Activated CD4-positive, alpha-beta memory T cell treated with anti-CD3 and anti-CD28 coated beads for 36 hours (primary cell): ENCODE data around the gene MLEC. TPM values are rescaled to one million over a fixed set of nuclear protein-coding genes. Genes with fewer than 3 reads are reported as not detected.
A peak's percentile ranks its signal among the peaks of the same experiment; 100 is the strongest.
"Not testable (repeated sequence)": the region's sequence is repeated elsewhere in the genome, so short reads cannot be mapped to it uniquely, and the experiment has no call there.

ENCODE experiments used
- CTCF ChIA-PET: fragments of 350-600 bp; sonication (Branson Sonifier 250); formaldehyde crosslinking; loops from one replicate; lab custom pipeline; 2021; ENCODE audit warnings: antibody characterized with exemption, inconsistent platforms; lab: Charles Lee
- POLR2A ChIA-PET: fragments of 350-600 bp; sonication (Branson Sonifier 250); formaldehyde crosslinking; loops from one replicate; lab custom pipeline; 2021; ENCODE audit warnings: antibody characterized with exemption; lab: Charles Lee
- DNase-seq: peaks from one replicate; pipeline ENCODE4 v3.0.0-alpha.2; 2020
- H3K27ac Mint-ChIP-seq: one replicate; pipeline ENCODE4 v1.8.0; 2021; ENCODE audit warnings: mixed read lengths
- H3K27me3 Mint-ChIP-seq: one replicate; pipeline ENCODE4 v1.8.0; 2021; ENCODE audit warnings: mixed read lengths
- H3K36me3 Mint-ChIP-seq: one replicate; pipeline ENCODE4 v1.8.0; 2021; ENCODE audit warnings: mixed read lengths
- H3K4me1 Mint-ChIP-seq: one replicate; pipeline ENCODE4 v1.8.0; 2021; ENCODE audit warnings: low read depth, mixed read lengths
- H3K4me3 Mint-ChIP-seq: one replicate; pipeline ENCODE4 v1.8.0; 2021; ENCODE audit warnings: mild to moderate bottlenecking, mixed read lengths
- H3K9me3 Mint-ChIP-seq: one replicate; pipeline ENCODE4 v1.8.0; 2021; ENCODE audit warnings: mixed read lengths
- intact Hi-C: fragments of 100-400 bp; cut with micrococcal nuclease; formaldehyde crosslinking; loops from one replicate; pipeline ENCODE4 v1.15.1; 2023
- total RNA-seq, 2 experiments: library from RNA; stranded (reverse); gene quantifications; one replicate each; pipeline ENCODE4 v1.2.3, GENCODE V29; 2021

Gene MLEC
- total RNA-seq, 2 experiments from 2014 or later: 92.9 to 93.7 TPM

GRCh38 chr12:120725151-120725658 lies 38.3 kb downstream of the MLEC start:
- H3K36me3 Mint-ChIP-seq: peaks cover 30% of the 10 kb centered on the region
- H3K27me3 Mint-ChIP-seq: no peaks in the 10 kb centered on the region
- intact Hi-C loops: loop anchor here (5.0 kb wide), 2 partner anchors 38 to 143 kb away; partner anchors contain the start of genes MLEC and POP5
- ChIA-PET POLR2A (interaction anchor here (1.1 kb wide), 1 partner anchor 132 kb away, joined by 3 read pairs; no protein-coding TSS in a partner anchor), CTCF (interaction anchor here (0.6 to 1.1 kb wide), 7 partner anchors 13 to 251 kb away, joined by 3 to 5 read pairs (median 4); no protein-coding TSS in a partner anchor)
- H3K4me3 Mint-ChIP-seq: peak overlapping the region; percentile 87
- no peak for DNase-seq
- peaks cover 17% of the 10 kb centered on the region for H3K4me1 Mint-ChIP-seq
- no peaks in the 10 kb centered on the region for H3K9me3 Mint-ChIP-seq
- H3K27ac Mint-ChIP-seq: no peak overlapping the region

- intact Hi-C loops: loop anchor here (5.0 kb wide), 2 partner anchors 39 to 144 kb away; partner anchors contain the start of genes MLEC and POP5
- H3K27ac Mint-ChIP-seq: no peak within 1 kb of the TSS
- no peaks in the 10 kb centered on the region for H3K9me3 Mint-ChIP-seq
- no peaks in the 10 kb centered on the region for H3K27me3 Mint-ChIP-seq
- CTCF ChIA-PET: interaction anchor here (0.7 to 1.1 kb wide), 6 partner anchors 14 to 230 kb away, joined by 3 to 5 read pairs (median 4); no protein-coding TSS in a partner anchor
- POLR2A ChIA-PET: interaction anchor here (1.1 kb wide), 1 partner anchor 131 kb away, joined by 3 read pairs; no protein-coding TSS in a partner anchor
- H3K36me3 Mint-ChIP-seq: peaks cover 30% of the 10 kb centered on the region
- DNase-seq: peak; percentile 91
- peak within 1 kb of the TSS; percentile 87 for H3K4me3 Mint-ChIP-seq
- H3K4me1 Mint-ChIP-seq: peaks cover 17% of the 10 kb centered on the region
These were observed 38.9 kb downstream of the MLEC start, which contains the start of gene ACADS for GRCh38 chr12:120725659-120726509. Gene ACADS, plus strand, starts transcription at chr12:120725826. Its CDS starts 60 bp downstream, at chr12:120725886.

GRCh38 chr12:120726510-120726793 lies 39.5 kb downstream of the MLEC start:
- Mint-ChIP-seq H3K36me3 (peaks cover 26% of the 10 kb centered on the region), H3K9me3 (no peaks in the 10 kb centered on the region), H3K27me3 (no peaks in the 10 kb centered on the region), H3K4me1 (peaks cover 17% of the 10 kb centered on the region), H3K4me3 (peak overlapping the region; percentile 87), H3K27ac (no peak overlapping the region)
- ChIA-PET POLR2A (no interaction called here), CTCF (no interaction called here)
- intact Hi-C loops: loop anchor here (5.0 kb wide), 2 partner anchors 39 to 144 kb away; partner anchors contain the start of genes MLEC and POP5
- no peak for DNase-seq

GRCh38 chr12:120726961-120727360 lies 40.0 kb downstream of the MLEC start:
- no peaks in the 10 kb centered on the region for H3K27me3 Mint-ChIP-seq
- ChIA-PET POLR2A (no interaction called here), CTCF (no interaction called here)
- no peak overlapping the region for H3K4me3 Mint-ChIP-seq
- H3K9me3 Mint-ChIP-seq: no peaks in the 10 kb centered on the region
- peaks cover 17% of the 10 kb centered on the region for H3K4me1 Mint-ChIP-seq
- H3K36me3 Mint-ChIP-seq: peaks cover 26% of the 10 kb centered on the region
- H3K27ac Mint-ChIP-seq: no peak overlapping the region
- DNase-seq: no peak
- intact Hi-C loops: loop anchor here (5.0 kb wide), 2 partner anchors 40 to 145 kb away; partner anchors contain the start of genes MLEC and POP5

- intact Hi-C loops, CTCF ChIA-PET: not testable (repeated sequence)
These were observed 45.2 kb downstream of the MLEC start for GRCh38 chr12:120732198-120732597.

GRCh38 chr12:120733574-120733973 lies 46.6 kb downstream of the MLEC start:
- Mint-ChIP-seq H3K4me1 (no peaks in the 10 kb centered on the region), H3K27ac (no peak overlapping the region), H3K4me3 (no peak overlapping the region), H3K9me3 (no peaks in the 10 kb centered on the region), H3K36me3 (peaks cover 12% of the 10 kb centered on the region), H3K27me3 (no peaks in the 10 kb centered on the region)
- POLR2A ChIA-PET: no interaction called here
- CTCF ChIA-PET: no interaction called here
- no peak for DNase-seq
- intact Hi-C loops: no loop called here

More at GRCh38 chr12:120732198-120732597, 45.2 kb downstream of the MLEC start:
- H3K4me3 Mint-ChIP-seq, H3K4me1 Mint-ChIP-seq, POLR2A ChIA-PET, DNase-seq, H3K27ac Mint-ChIP-seq, H3K27me3 Mint-ChIP-seq, H3K9me3 Mint-ChIP-seq: not testable (repeated sequence)
- H3K36me3 Mint-ChIP-seq: peaks cover 12% of the 10 kb centered on the region

GRCh38 chr12:120734210-120734609 lies 47.3 kb downstream of the MLEC start:
- H3K4me3 Mint-ChIP-seq: no peak overlapping the region
- DNase-seq: no peak
- CTCF ChIA-PET: no interaction called here
- peaks cover 10% of the 10 kb centered on the region for H3K36me3 Mint-ChIP-seq
- H3K9me3 Mint-ChIP-seq: no peaks in the 10 kb centered on the region
- no peak overlapping the region for H3K27ac Mint-ChIP-seq
- no peaks in the 10 kb centered on the region for H3K4me1 Mint-ChIP-seq
- intact Hi-C loops: no loop called here
- H3K27me3 Mint-ChIP-seq: no peaks in the 10 kb centered on the region
- POLR2A ChIA-PET: no interaction called here

GRCh38 chr12:120735181-120735580 lies 48.2 kb downstream of the MLEC start:
- no peaks in the 10 kb centered on the region for H3K4me1 Mint-ChIP-seq
- no peak overlapping the region for H3K4me3 Mint-ChIP-seq
- no peaks in the 10 kb centered on the region for H3K9me3 Mint-ChIP-seq
- DNase-seq: no peak
- no peak overlapping the region for H3K27ac Mint-ChIP-seq
- ChIA-PET CTCF (no interaction called here), POLR2A (no interaction called here)
- no peaks in the 10 kb centered on the region for H3K27me3 Mint-ChIP-seq
- intact Hi-C loops: no loop called here
- peaks cover 7% of the 10 kb centered on the region for H3K36me3 Mint-ChIP-seq

- no peaks in the 10 kb centered on the region for H3K4me1 Mint-ChIP-seq
- intact Hi-C loops: no loop called here
- H3K9me3 Mint-ChIP-seq: no peaks in the 10 kb centered on the region
- no peaks in the 10 kb centered on the region for H3K27me3 Mint-ChIP-seq
- ChIA-PET CTCF (no interaction called here), POLR2A (no interaction called here)
- no peak overlapping the region for H3K4me3 Mint-ChIP-seq
- peaks cover 3% of the 10 kb centered on the region for H3K36me3 Mint-ChIP-seq
- H3K27ac Mint-ChIP-seq: no peak overlapping the region
- no peak for DNase-seq
These were observed 49.7 kb downstream of the MLEC start for GRCh38 chr12:120736404-120737331.

GRCh38 chr12:120737557-120738251 lies 50.8 kb downstream of the MLEC start:
- Mint-ChIP-seq H3K27me3 (no peaks in the 10 kb centered on the region), H3K9me3 (no peaks in the 10 kb centered on the region), H3K4me1 (no peaks in the 10 kb centered on the region), H3K4me3 (no peak overlapping the region), H3K27ac (no peak overlapping the region), H3K36me3 (peaks cover 3% of the 10 kb centered on the region)
- DNase-seq: no peak
- ChIA-PET CTCF (no interaction called here), POLR2A (no interaction called here)
- intact Hi-C loops: no loop called here

- Mint-ChIP-seq H3K36me3 (peaks cover 3% of the 10 kb centered on the region), H3K9me3 (no peaks in the 10 kb centered on the region), H3K27me3 (no peaks in the 10 kb centered on the region), H3K27ac (no peak overlapping the region), H3K4me3 (no peak overlapping the region), H3K4me1 (no peaks in the 10 kb centered on the region)
- intact Hi-C loops: no loop called here
- no peak for DNase-seq
- CTCF ChIA-PET: no interaction called here
- POLR2A ChIA-PET: no interaction called here
These were observed 51.5 kb downstream of the MLEC start for GRCh38 chr12:120738252-120739030.
